Endothelial cell of umbilical vein (primary cell): ENCODE data around the gene IRS1. TPM values are rescaled to one million over a fixed set of nuclear protein-coding genes. Genes with fewer than 3 reads are reported as not detected.

Source experiments
- BruUV-seq: library from RNA; stranded (reverse); fragments of 400-500 nt; replicated peaks from 2 replicates; lab custom pipeline; 2021; lab: Mats Ljungman, UMichigan
- CTCF ChIA-PET: fragments of 300-600, 350-600 bp; sonication (Branson Sonifier 250); formaldehyde crosslinking; loops from one replicate; lab custom pipeline; 2021; ENCODE audit warnings: antibody characterized with exemption, inconsistent platforms; lab: Charles Lee
- POLR2A ChIA-PET: fragments of 300-600, 350-600 bp; sonication (Branson Sonifier 250); formaldehyde crosslinking; loops from one replicate; lab custom pipeline; 2021; ENCODE audit warnings: antibody characterized with exemption, inconsistent platforms; lab: Charles Lee
- DNase-seq: peaks from one replicate; pipeline ENCODE4 v3.0.0-alpha.2; 2011; ENCODE audit warnings: low read depth, low spot score
- FAIRE-seq: peaks from 2 replicates; lab custom pipeline; 2011; peaks lifted over from hg19 to GRCh38; lab: Jason Lieb, UNC
- H2AFZ ChIP-seq: 2 replicates; pipeline ENCODE4 v1.6.0; 2012; ENCODE audit warnings: low read depth, low read length, control low read depth, inconsistent platforms
- H3K27ac ChIP-seq: 2 replicates; pipeline ENCODE4 v1.5.1; 2011; ENCODE audit warnings: low read depth, mild to moderate bottlenecking, control low read depth, low read length, moderate library complexity; ENCODE audit not compliant: insufficient read depth
- H3K27me3 ChIP-seq, 2 experiments: 2 replicates each; pipeline versions ENCODE4 v1.6.0 to v1.6.1; 2011; ENCODE audit warnings: low read length in 2 of 2, mixed read lengths in 1 of 2; ENCODE audit not compliant: control insufficient read depth in 2 of 2, insufficient read depth in 2 of 2
- H3K36me3 ChIP-seq, 2 experiments: 2 replicates in 1 of 2; 3 replicates in 1 of 2; pipeline ENCODE4 v1.5.1; 2011; ENCODE audit warnings: low read length in 2 of 2, mild to moderate bottlenecking in 1 of 2, moderate library complexity in 1 of 2; ENCODE audit not compliant: control insufficient read depth in 2 of 2, insufficient read depth in 2 of 2; ENCODE audit errors: extremely low read depth in 1 of 2
- H3K4me1 ChIP-seq: 3 replicates; pipeline ENCODE4 v1.5.1; 2011; ENCODE audit warnings: mild to moderate bottlenecking, low read length; ENCODE audit not compliant: control insufficient read depth, insufficient read depth; ENCODE audit errors: extremely low read depth
- H3K4me2 ChIP-seq: 2 replicates; pipeline ENCODE4 v1.6.1; 2011; ENCODE audit warnings: low read length, control low read depth, mixed read lengths; ENCODE audit not compliant: insufficient read depth
- H3K4me3 ChIP-seq, 3 experiments: fragments of 200-600 bp in 1 of 3; sonication (generic), shearing (Covaris generic) in 1 of 3; replicated peaks in 1 of 3; 2 replicates each; pipeline ENCODE4 v1.5.1; 2011 to 2016; ENCODE audit warnings: control low read depth in 3 of 3, low read length in 3 of 3, mild to moderate bottlenecking in 2 of 3, inconsistent platforms in 1 of 3, low read depth in 1 of 3, moderate library complexity in 1 of 3; ENCODE audit not compliant: insufficient read depth in 1 of 3
- H3K79me2 ChIP-seq: 2 replicates; pipeline ENCODE4 v1.6.0; 2012; ENCODE audit warnings: low read length, inconsistent platforms; ENCODE audit not compliant: control insufficient read depth, insufficient read depth
- H3K9ac ChIP-seq: replicated peaks from 2 replicates; pipeline ENCODE3; 2011; ENCODE audit warnings: low read length, control low read depth; ENCODE audit not compliant: insufficient read depth; ENCODE audit errors: extremely low read depth
- H3K9me1 ChIP-seq: replicated peaks from 3 replicates; pipeline ENCODE4 v1.6.0; 2011; ENCODE audit warnings: mild to moderate bottlenecking, low read length; ENCODE audit not compliant: control insufficient read depth, insufficient read depth; ENCODE audit errors: extremely low read depth
- H3K9me3 ChIP-seq: replicated peaks from 2 replicates; pipeline ENCODE4 v1.5.1; 2012; ENCODE audit warnings: low read length, inconsistent platforms; ENCODE audit not compliant: control insufficient read depth, insufficient read depth
- H4K20me1 ChIP-seq: replicated peaks from 2 replicates; pipeline ENCODE3; 2011; ENCODE audit warnings: mild to moderate bottlenecking, low read length; ENCODE audit not compliant: control insufficient read depth, insufficient read depth; ENCODE audit errors: extremely low read depth
- EZH2 ChIP-seq: IDR thresholded peaks from 2 replicates; pipeline ENCODE4 v1.6.1; 2012; ENCODE audit warnings: borderline replicate concordance, low read depth, mild to moderate bottlenecking, moderate library complexity, low read length, inconsistent platforms; ENCODE audit not compliant: severe bottlenecking
- FOS ChIP-seq: IDR thresholded peaks from 2 replicates; pipeline ENCODE4 v1.6.1; 2011; ENCODE audit warnings: mild to moderate bottlenecking, low read length, moderate library complexity, borderline replicate concordance; ENCODE audit not compliant: insufficient read depth
- GATA2 ChIP-seq: IDR thresholded peaks from 2 replicates; pipeline ENCODE4 v1.7.0; 2011; ENCODE audit warnings: low read depth, mild to moderate bottlenecking, moderate library complexity, mixed read lengths, low read length; ENCODE audit not compliant: insufficient read length, insufficient read depth
- JUN ChIP-seq: IDR thresholded peaks from 2 replicates; pipeline ENCODE4 v1.6.1; 2011; ENCODE audit warnings: borderline replicate concordance, low read depth; ENCODE audit not compliant: insufficient read length, insufficient read depth
- MAX ChIP-seq: IDR thresholded peaks from 2 replicates; pipeline ENCODE4 v1.6.1; 2011; ENCODE audit not compliant: insufficient read depth, insufficient read length
- MYC ChIP-seq: IDR thresholded peaks from one replicate; pipeline ENCODE4 v1.6.1; 2011; ENCODE audit warnings: mild to moderate bottlenecking, low read depth, low read length
- POLR2A ChIP-seq: IDR thresholded peaks from 2 replicates; pipeline ENCODE4 v1.6.1; 2012; ENCODE audit warnings: low read depth, mild to moderate bottlenecking, control low read depth, low read length
- POLR2AphosphoS5 ChIP-seq: IDR thresholded peaks from 2 replicates; pipeline ENCODE4 v1.6.1; 2012; ENCODE audit warnings: low read depth, mild to moderate bottlenecking, control low read depth, low read length, moderate library complexity; ENCODE audit not compliant: insufficient read depth
- dilution Hi-C: fragments of 300-500 bp; cut with MboI; formaldehyde crosslinking; loops from one replicate; pipeline ENCODE4 v1.15.0; 2019; ENCODE audit warnings: low sequenced_read_pairs; ENCODE audit not compliant: extremely low pct_ligation_motif_present
- intact Hi-C: fragments of 100-400 bp; cut with micrococcal nuclease; formaldehyde crosslinking; loops from one replicate; pipeline ENCODE4 v1.10.0; 2022
- polyA plus RNA-seq, 4 experiments: library from polyadenylated mRNA; depleted of rRNA in 3 of 4; stranded (reverse) in 3 of 4; unstranded in 1 of 4; fragments of >200 nt; gene quantifications; 2 replicates each; pipeline versions ENCODE4 v1.2.1 to v1.2.3, GENCODE V29; 2011 to 2012; ENCODE audit warnings: missing spikeins in 1 of 4
- total RNA-seq: library from RNA; stranded (reverse); gene quantifications from 2 replicates; pipeline ENCODE4 v1.2.3, GENCODE V29; 2021
- TF ChIP-seq, protein P1 (sequence below), 2 donors: IDR thresholded peaks; 1 replicate in 1 of 2; 2 replicates in 1 of 2; pipeline ENCODE4 v1.5.1; 2011; ENCODE audit warnings: low read length in 2 of 2, mild to moderate bottlenecking in 2 of 2, moderate library complexity in 2 of 2, control low read depth in 1 of 2, inconsistent platforms in 1 of 2, low read depth in 1 of 2; ENCODE audit not compliant: insufficient read depth in 1 of 2; ENCODE audit errors: extremely low read depth in 1 of 2

The IRS1 gene
- total and polyA plus RNA-seq, 2 donors (not counting 3 experiments of a cell fraction or from before 2014, with no cell fraction given), result 0.10 to 0.11 TPM

DNA sequence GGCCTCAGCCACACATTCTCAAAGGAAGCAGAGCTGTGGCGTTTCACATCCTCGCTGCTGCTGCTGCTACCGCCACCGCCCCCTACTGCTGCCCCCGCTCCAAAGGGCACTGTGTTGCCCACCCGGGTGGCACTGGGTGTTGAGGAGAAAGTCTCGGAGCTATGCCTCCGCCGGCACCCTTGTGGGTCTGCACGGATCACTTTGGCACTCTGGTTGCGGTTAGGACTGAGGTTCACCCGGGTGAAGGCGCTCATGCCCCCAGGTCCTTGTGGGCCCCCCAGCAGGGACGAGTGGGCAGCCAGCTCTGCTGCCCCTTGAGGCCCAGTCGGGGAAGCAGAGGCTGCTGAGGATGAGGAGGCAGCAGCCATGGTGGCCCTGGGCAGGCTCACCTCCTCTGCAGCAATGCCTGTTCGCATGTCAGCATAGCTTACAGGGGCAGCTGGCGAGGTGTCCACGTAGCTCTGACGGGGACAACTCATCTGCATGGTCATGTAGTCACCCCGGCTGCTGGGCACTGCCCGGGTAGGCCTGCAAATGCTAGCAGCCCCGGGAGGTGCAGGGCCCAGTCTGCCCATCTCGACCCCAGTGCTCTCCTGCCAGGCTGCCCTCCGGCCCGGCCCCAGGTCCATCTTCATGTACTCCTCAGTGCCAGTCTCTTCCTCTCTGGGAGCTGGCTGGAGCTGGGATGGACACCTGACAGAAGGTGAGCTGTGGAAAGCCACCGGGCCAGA, 4.2 kb downstream of the IRS1 start:
- Histone ChIP-seq H3K79me2 (no peaks in the 10 kb centered on the region), H3K4me2 (no peak overlapping the region), H3K4me1 (peaks cover 14% of the 10 kb centered on the region), H2AFZ (no peak overlapping the region), H3K36me3 (no peaks in the 10 kb centered on the region), H3K9me1 (no peaks in the 10 kb centered on the region), H3K9me3 (no peaks in the 10 kb centered on the region), H3K9ac (no peak overlapping the region), H3K4me3 (no peak overlapping the region), H3K27ac (no peak overlapping the region), H4K20me1 (no peaks in the 10 kb centered on the region), H3K27me3 (peaks cover 11 to 21% of the 10 kb centered on the region in 2 experiments)
- dilution Hi-C loops (no loop called here), intact Hi-C loops (loop anchor here (5.0 to 10.0 kb wide), 2 partner anchors 418 to 761 kb away; no protein-coding TSS in a partner anchor)
- ChIA-PET POLR2A (no interaction called here), CTCF (interaction anchor here (0.6 to 1.4 kb wide), 4 partner anchors 580 to 1130 kb away, joined by 3 read pairs; no protein-coding TSS in a partner anchor)
- FAIRE-seq (no peak), DNase-seq (no peak)
- no TSS peak for BruUV-seq
- TF ChIP-seq GATA2 (no peak), MYC (no peak), POLR2AphosphoS5 (no peak), FOS (no peak), MAX (no peak), JUN (no peak), EZH2 (no peak), POLR2A (no peak)
- TF ChIP-seq, protein P1, sequence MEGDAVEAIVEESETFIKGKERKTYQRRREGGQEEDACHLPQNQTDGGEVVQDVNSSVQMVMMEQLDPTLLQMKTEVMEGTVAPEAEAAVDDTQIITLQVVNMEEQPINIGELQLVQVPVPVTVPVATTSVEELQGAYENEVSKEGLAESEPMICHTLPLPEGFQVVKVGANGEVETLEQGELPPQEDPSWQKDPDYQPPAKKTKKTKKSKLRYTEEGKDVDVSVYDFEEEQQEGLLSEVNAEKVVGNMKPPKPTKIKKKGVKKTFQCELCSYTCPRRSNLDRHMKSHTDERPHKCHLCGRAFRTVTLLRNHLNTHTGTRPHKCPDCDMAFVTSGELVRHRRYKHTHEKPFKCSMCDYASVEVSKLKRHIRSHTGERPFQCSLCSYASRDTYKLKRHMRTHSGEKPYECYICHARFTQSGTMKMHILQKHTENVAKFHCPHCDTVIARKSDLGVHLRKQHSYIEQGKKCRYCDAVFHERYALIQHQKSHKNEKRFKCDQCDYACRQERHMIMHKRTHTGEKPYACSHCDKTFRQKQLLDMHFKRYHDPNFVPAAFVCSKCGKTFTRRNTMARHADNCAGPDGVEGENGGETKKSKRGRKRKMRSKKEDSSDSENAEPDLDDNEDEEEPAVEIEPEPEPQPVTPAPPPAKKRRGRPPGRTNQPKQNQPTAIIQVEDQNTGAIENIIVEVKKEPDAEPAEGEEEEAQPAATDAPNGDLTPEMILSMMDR (IDR thresholded peaks at IDR 0.05; ENCODE audit: extremely low read depth in 1 of 2, insufficient read depth in 1 of 2, low read depth in 1 of 2, low read length in 2 of 2), result no peak
